Natural killer cell treated with Interleukin-12 subunit alpha and Interleukin-12 subunit beta and Interleukin-15 and Interleukin-18, amount 100 ng/mL, for 72 hours (primary cell): ENCODE data around the gene SP6. TPM values are rescaled to one million over a fixed set of nuclear protein-coding genes. Genes with fewer than 3 reads are reported as not detected.

Experiments used
- ATAC-seq, 2 donors: fragments of 150-1000 bp; cut with Tn5 transposase in 1 of 2; sonication (Bioruptor Pico), chemical (Tn5 transposase) in 1 of 2; 2 replicates each; pipeline ENCODE4 v1.10.0; 2021
- DNase-seq: peaks from one replicate; pipeline ENCODE4 v3.0.0; 2022; ENCODE audit warnings: low spot score
- H3K27ac Mint-ChIP-seq, 2 donors: 1 replicate in 1 of 2; 2 replicates in 1 of 2; pipeline ENCODE4 v1.8.0; 2022; ENCODE audit warnings: mixed read lengths in 2 of 2, mild to moderate bottlenecking in 1 of 2, moderate library complexity in 1 of 2
- H3K27me3 Mint-ChIP-seq, 2 donors: 1 replicate in 1 of 2; 2 replicates in 1 of 2; pipeline ENCODE4 v1.8.0; 2022; ENCODE audit warnings: mixed read lengths in 2 of 2
- H3K36me3 Mint-ChIP-seq: one replicate; pipeline ENCODE4 v1.8.0; 2022; ENCODE audit warnings: mixed read lengths
- H3K4me1 Mint-ChIP-seq, 2 donors: 1 replicate in 1 of 2; 2 replicates in 1 of 2; pipeline ENCODE4 v1.8.0; 2022; ENCODE audit warnings: low read depth in 2 of 2, mixed read lengths in 2 of 2, mild to moderate bottlenecking in 1 of 2
- H3K4me3 Mint-ChIP-seq: one replicate; pipeline ENCODE4 v1.8.0; 2022; ENCODE audit warnings: mixed read lengths
- H3K9me3 Mint-ChIP-seq: 2 replicates; pipeline ENCODE4 v1.8.0; 2022; ENCODE audit warnings: mixed read lengths
- total RNA-seq, 2 donors: library from RNA; stranded (reverse); gene quantifications; one replicate each; pipeline ENCODE4 v1.2.3, GENCODE V29; 2022

Gene SP6
- total RNA-seq, 2 donors from 2014 or later, result 0.24 TPM; not detected in 1

GRCh38 chr17:47841488-47842291, 9.3 kb downstream of the SP6 start:
- H3K27ac Mint-ChIP-seq, result peak overlapping the region; percentile 71 to 93
- no peak for ATAC-seq
- no peak for DNase-seq
- no peaks in the 10 kb centered on the region for H3K36me3 Mint-ChIP-seq
- peaks cover 15 to 18% of the 10 kb centered on the region in 2 donors for H3K4me1 Mint-ChIP-seq
- peaks cover 6 to 9% of the 10 kb centered on the region in 2 donors for H3K27me3 Mint-ChIP-seq
- peak overlapping the region; percentile 96 for H3K4me3 Mint-ChIP-seq
- H3K9me3 Mint-ChIP-seq, result no peaks in the 10 kb centered on the region

GRCh38 chr17:47840742-47841487, 10.0 kb downstream of the SP6 start, which contains the start of gene SCRN2:
Gene SCRN2 (minus strand): TSS chr17:47841273. CDS start chr17:47840843, 430 bp downstream.
- Mint-ChIP-seq H3K36me3 (no peaks in the 10 kb centered on the region), H3K9me3 (no peaks in the 10 kb centered on the region), H3K27ac (peak within 1 kb of the TSS; percentile 71 to 93), H3K27me3 (peaks cover 0 to 9% of the 10 kb centered on the region in 2 donors), H3K4me3 (peak within 1 kb of the TSS; percentile 96), H3K4me1 (peaks cover 15 to 18% of the 10 kb centered on the region in 2 donors)
- DNase-seq (peak; percentile 94), ATAC-seq (peak; percentile 94 to 95)

- Mint-ChIP-seq H3K36me3 (no peaks in the 10 kb centered on the region), H3K9me3 (no peaks in the 10 kb centered on the region), H3K4me3 (peak overlapping the region; percentile 96), H3K27me3 (peaks cover 0 to 8% of the 10 kb centered on the region in 2 donors), H3K4me1 (peaks cover 15 to 18% of the 10 kb centered on the region in 2 donors), H3K27ac (peak overlapping the region; percentile 60 to 71)
- DNase-seq (no peak), ATAC-seq (no peak)
Observed at GRCh38 chr17:47840001-47840741, 10.8 kb downstream of the SP6 start.

DNA sequence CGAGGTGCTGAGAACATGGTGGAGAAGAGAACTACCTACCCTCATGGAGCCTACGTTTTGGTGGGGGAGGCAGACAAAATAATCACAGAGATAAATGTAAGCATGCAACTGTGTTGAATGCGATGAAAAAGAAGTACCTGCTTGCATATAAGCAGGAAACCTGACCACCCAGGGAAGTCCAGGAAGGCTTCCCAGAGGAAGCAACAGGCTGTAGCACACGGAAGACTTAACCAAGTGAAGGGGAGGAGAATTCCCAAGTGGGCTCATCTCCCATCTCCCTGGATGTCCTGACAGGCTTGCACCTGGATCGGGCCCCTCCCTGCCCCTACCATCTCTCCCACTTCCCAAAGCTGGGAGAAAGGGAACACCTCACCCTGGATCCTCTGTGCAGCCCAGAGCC, 11.9 kb downstream of the SP6 start:
- Mint-ChIP-seq H3K4me1 (peaks cover 24 to 25% of the 10 kb centered on the region in 2 donors), H3K36me3 (no peaks in the 10 kb centered on the region), H3K9me3 (no peaks in the 10 kb centered on the region), H3K4me3 (no peak overlapping the region), H3K27ac (no peak overlapping the region), H3K27me3 (peaks cover 0 to under 1% of the 10 kb centered on the region in 2 donors)
- DNase-seq (no peak), ATAC-seq (no peak)

- H3K4me1 Mint-ChIP-seq, result peaks cover 24 to 25% of the 10 kb centered on the region in 2 donors
- H3K9me3 Mint-ChIP-seq, result no peaks in the 10 kb centered on the region
- no peaks in the 10 kb centered on the region for H3K36me3 Mint-ChIP-seq
- ATAC-seq (no peak), DNase-seq (no peak)
- no peak overlapping the region for H3K4me3 Mint-ChIP-seq
- H3K27ac Mint-ChIP-seq, result no peak overlapping the region
- no peaks in the 10 kb centered on the region for H3K27me3 Mint-ChIP-seq
Observed at GRCh38 chr17:47838636-47839035, 12.3 kb downstream of the SP6 start.

GRCh38 chr17:47837401-47838039, 13.4 kb downstream of the SP6 start:
- Mint-ChIP-seq H3K27me3 (no peaks in the 10 kb centered on the region), H3K36me3 (no peaks in the 10 kb centered on the region), H3K4me1 (peaks cover 19 to 28% of the 10 kb centered on the region in 2 donors), H3K4me3 (no peak overlapping the region), H3K9me3 (no peaks in the 10 kb centered on the region), H3K27ac (no peak overlapping the region)
- DNase-seq (no peak), ATAC-seq (no peak)

DNA sequence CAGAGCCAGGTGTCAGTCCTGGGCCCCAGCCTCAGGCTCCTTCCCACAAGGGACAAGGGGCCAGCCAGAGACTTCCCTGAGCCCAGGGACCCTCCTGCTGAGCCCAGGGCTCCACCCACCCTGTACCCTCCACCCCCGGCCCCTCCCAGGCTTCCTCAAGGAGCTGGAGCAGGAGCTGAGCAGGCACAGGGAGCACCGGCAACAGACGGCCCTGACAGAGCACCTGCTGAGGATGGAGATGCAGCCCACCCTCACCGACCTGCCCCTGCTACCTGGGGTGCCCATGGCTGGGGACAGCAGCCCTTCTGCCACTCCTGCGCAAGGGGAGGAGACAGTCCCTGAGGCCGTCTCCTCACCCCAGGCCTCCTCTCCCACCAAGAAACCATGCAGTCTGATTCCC, 14.4 kb downstream of the SP6 start:
- Mint-ChIP-seq H3K36me3 (no peaks in the 10 kb centered on the region), H3K27me3 (no peaks in the 10 kb centered on the region), H3K4me1 (peaks cover 28 to 35% of the 10 kb centered on the region in 2 donors), H3K9me3 (no peaks in the 10 kb centered on the region), H3K27ac (no peak overlapping the region), H3K4me3 (no peak overlapping the region)
- DNase-seq, result no peak
- no peak for ATAC-seq

DNA sequence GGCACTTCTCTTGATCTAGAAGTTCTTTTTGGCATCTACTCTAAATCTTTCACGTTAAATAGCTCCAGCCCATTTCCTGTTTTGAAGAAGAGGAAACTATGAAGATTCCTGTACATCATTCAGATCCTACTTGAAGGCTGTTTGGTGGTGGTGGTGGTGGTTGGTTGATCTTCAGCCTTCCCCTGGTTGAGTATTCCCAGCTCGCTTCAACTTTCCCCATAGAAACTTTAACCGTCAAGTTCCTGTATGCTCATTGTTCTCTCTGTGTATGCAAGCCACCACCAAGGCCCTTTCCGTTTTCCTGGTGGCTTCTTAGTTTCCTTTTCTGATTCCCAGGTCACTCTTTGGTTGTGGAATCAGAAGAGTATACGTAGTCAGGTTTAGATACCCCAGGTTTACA, 16.2 kb downstream of the SP6 start:
- ATAC-seq, result no peak
- H3K27me3 Mint-ChIP-seq, result no peaks in the 10 kb centered on the region
- H3K4me1 Mint-ChIP-seq, result peaks cover 29 to 33% of the 10 kb centered on the region in 2 donors
- peak overlapping the region; percentile 6 to 21 for H3K27ac Mint-ChIP-seq
- no peaks in the 10 kb centered on the region for H3K9me3 Mint-ChIP-seq
- no peak for DNase-seq
- no peak overlapping the region for H3K4me3 Mint-ChIP-seq
- H3K36me3 Mint-ChIP-seq, result no peaks in the 10 kb centered on the region

DNA sequence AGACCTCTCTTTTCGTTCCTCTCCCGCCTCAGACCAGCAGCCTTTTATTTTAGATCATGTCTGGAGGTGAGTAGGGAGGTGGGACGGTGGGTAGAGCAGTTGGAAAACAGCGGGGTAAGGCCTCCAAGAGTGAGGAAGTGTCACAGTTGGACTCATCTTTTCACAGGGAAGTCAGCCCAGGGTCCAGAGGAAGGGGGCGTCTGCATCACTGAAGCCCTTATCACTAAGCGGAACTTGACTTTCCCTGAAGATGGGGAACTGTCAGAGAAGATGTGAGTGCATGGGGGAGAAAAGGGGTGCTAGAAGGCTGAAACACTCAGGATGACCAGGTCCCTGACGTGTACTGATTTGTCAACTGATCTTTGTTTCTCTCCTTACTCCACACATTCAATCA, 19.0 kb downstream of the SP6 start:
- ATAC-seq (no peak), DNase-seq (no peak)
- peak overlapping the region; percentile 88 to 91 for H3K27ac Mint-ChIP-seq
- peak overlapping the region; percentile 97 for H3K4me3 Mint-ChIP-seq
- H3K9me3 Mint-ChIP-seq, result no peaks in the 10 kb centered on the region
- peaks cover 42 to 47% of the 10 kb centered on the region in 2 donors for H3K4me1 Mint-ChIP-seq
- H3K27me3 Mint-ChIP-seq, result no peaks in the 10 kb centered on the region
- no peaks in the 10 kb centered on the region for H3K36me3 Mint-ChIP-seq

- DNase-seq (peak; percentile 94), ATAC-seq (peak; percentile 85 to 89)
- Mint-ChIP-seq H3K27me3 (no peaks in the 10 kb centered on the region), H3K4me3 (peak within 1 kb of the TSS; percentile 97), H3K27ac (peak within 1 kb of the TSS; percentile 88 to 91), H3K9me3 (no peaks in the 10 kb centered on the region), H3K36me3 (no peaks in the 10 kb centered on the region), H3K4me1 (peaks cover 45 to 47% of the 10 kb centered on the region in 2 donors)
Observed at GRCh38 chr17:47831003-47831933, 19.7 kb downstream of the SP6 start, which contains the start of the genes LRRC46 and MRPL10. Gene LRRC46 (plus strand): TSS chr17:47831670. CDS start chr17:47831990, 320 bp downstream. Gene MRPL10 (minus strand): TSS chr17:47831541. CDS start chr17:47831511, 30 bp downstream.

DNA sequence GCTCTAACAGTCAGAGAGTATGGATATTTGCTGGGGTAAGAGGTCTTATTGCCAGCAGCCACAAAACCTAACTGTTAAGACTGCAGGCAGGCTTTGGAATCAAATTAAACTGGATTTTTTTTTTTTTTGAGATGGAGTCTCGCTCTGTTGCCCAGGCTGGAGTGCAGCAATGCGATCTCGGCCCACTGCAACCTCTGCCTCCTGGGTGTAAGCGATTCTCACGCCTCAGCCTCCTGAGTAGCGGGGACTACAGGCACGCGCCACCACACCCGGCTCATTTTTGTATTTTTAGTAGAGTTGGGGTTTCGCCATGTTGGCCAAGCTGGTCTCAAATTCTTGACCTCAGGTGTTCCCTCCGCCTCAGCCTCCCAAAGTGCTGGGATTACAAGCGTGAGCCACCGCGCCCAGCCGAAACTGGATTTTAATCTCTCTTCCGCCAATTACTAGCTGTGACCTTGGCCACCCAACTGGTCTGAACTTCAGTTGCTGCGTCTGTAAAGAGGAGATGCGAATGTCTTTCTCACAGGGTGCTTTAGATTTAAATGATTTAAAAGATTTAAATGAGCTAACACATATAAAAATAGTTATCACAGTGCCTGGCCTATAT, 20.5 kb downstream of the SP6 start:
- peak in 1 of 2 donors; percentile 1 for ATAC-seq
- peak overlapping the region; percentile 97 for H3K4me3 Mint-ChIP-seq
- H3K27me3 Mint-ChIP-seq, result no peaks in the 10 kb centered on the region
- H3K36me3 Mint-ChIP-seq, result peaks cover 2% of the 10 kb centered on the region
- H3K4me1 Mint-ChIP-seq, result peaks cover 45 to 47% of the 10 kb centered on the region in 2 donors
- DNase-seq, result no peak
- peak overlapping the region; percentile 88 to 91 for H3K27ac Mint-ChIP-seq
- H3K9me3 Mint-ChIP-seq, result no peaks in the 10 kb centered on the region

DNA sequence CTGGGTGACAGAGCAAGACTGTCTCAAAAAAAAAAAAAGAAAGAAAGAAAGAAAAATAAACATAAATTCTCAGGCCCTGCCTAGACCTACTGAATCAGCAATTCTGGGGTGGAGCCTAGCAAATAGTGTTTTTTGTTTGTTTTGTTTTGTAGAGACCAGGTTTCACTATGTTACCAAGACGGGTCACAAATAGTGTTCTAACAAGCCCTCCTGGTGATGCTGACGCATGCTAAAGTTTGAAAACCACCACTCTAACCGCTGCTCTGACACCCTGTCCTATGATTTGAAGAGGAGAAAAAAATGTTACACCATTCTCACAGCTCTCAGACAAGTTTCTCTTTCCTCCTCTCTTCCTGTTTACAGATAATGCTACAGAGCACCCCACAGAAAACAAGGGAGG, 21.1 kb downstream of the SP6 start:
- peak; percentile 90 to 93 for ATAC-seq
- H3K9me3 Mint-ChIP-seq, result no peaks in the 10 kb centered on the region
- peaks cover 44 to 47% of the 10 kb centered on the region in 2 donors for H3K4me1 Mint-ChIP-seq

More for the DNA sequence above, 21.1 kb downstream of the SP6 start:
- Mint-ChIP-seq H3K27ac (peak overlapping the region; percentile 88 to 91), H3K27me3 (no peaks in the 10 kb centered on the region), H3K36me3 (peaks cover 7% of the 10 kb centered on the region), H3K4me3 (peak overlapping the region; percentile 97)
- DNase-seq, result peak; percentile 85
